ENCODE data around the gene FGF2.
"Not testable (repeated sequence)": the region's sequence is repeated elsewhere in the genome, so short reads cannot be mapped to it uniquely, and the experiment has no call there.

FGF2 gene

GRCh38 chr4:122851568-122851967 is 24.9 kb downstream of the FGF2 start:
- no peak for DNase-seq

- no peak for DNase-seq
These were observed 28.1 kb downstream of the FGF2 start for GRCh38 chr4:122854447-122855352.

GRCh38 chr4:122855353-122855890 is 28.8 kb downstream of the FGF2 start:
- DNase-seq, result no peak

GRCh38 chr4:122857160-122857559 is 30.5 kb downstream of the FGF2 start:
- no peak for DNase-seq

GRCh38 chr4:122858705-122859104 is 32.1 kb downstream of the FGF2 start:
- DNase-seq, result no peak

- DNase-seq, result no peak
These were observed 34.7 kb downstream of the FGF2 start for GRCh38 chr4:122861172-122861943.

- no peak for DNase-seq
These were observed 37.0 kb downstream of the FGF2 start for GRCh38 chr4:122863639-122864038.

- no peak for DNase-seq
These were observed 38.8 kb downstream of the FGF2 start for GRCh38 chr4:122865425-122865824.

- not testable (repeated sequence) for DNase-seq
These were observed 41.6 kb downstream of the FGF2 start for GRCh38 chr4:122868235-122868634.

- DNase-seq, result no peak
These were observed 46.5 kb downstream of the FGF2 start for GRCh38 chr4:122873146-122873545.

GRCh38 chr4:122873821-122874593 is 47.4 kb downstream of the FGF2 start:
- DNase-seq, result no peak

GRCh38 chr4:122875949-122876348 is 49.3 kb downstream of the FGF2 start:
- DNase-seq, result no peak

GRCh38 chr4:122876456-122876855 is 49.8 kb downstream of the FGF2 start:
- DNase-seq, result no peak

GRCh38 chr4:122879001-122879400 is 52.4 kb downstream of the FGF2 start:
- no peak for DNase-seq

- DNase-seq, result no peak
These were observed 56.5 kb downstream of the FGF2 start for GRCh38 chr4:122882857-122883735.

- DNase-seq, result no peak
These were observed 57.9 kb downstream of the FGF2 start for GRCh38 chr4:122884499-122884898.

GRCh38 chr4:122889726-122890125 is 63.1 kb downstream of the FGF2 start:
- DNase-seq, result no peak

- DNase-seq, result no peak
These were observed 63.6 kb downstream of the FGF2 start for GRCh38 chr4:122890147-122890795.

- DNase-seq, result no peak
These were observed 68.2 kb downstream of the FGF2 start for GRCh38 chr4:122894827-122895226.

- no peak for DNase-seq
These were observed 68.8 kb downstream of the FGF2 start for GRCh38 chr4:122895336-122895995.

GRCh38 chr4:122896270-122896669 is 69.6 kb downstream of the FGF2 start:
- no peak for DNase-seq
